ENCODE measurements around the gene BCL2. TPM values are rescaled to one million over a fixed set of nuclear protein-coding genes. Genes with fewer than 3 reads are reported as not detected.

Gene BCL2
- total RNA-seq, 2 experiments from 2014 or later = 102 to 109 TPM

Other genes starting within 250 kb of the BCL2 start
- gene KDSR, start 47.4 kb upstream of the BCL2 start, total RNA-seq = 10 to 100 TPM; 60.9 to 66.4 TPM
- 10 to 100 TPM; 72.4 to 77.0 TPM for gene VPS4B, start 102.7 kb upstream of the BCL2 start, total RNA-seq
- not detected for gene SERPINB5, start 157.2 kb upstream of the BCL2 start, total RNA-seq
- gene SERPINB12, start 222.6 kb upstream of the BCL2 start, total RNA-seq = not detected

All from activated CD4-positive, alpha-beta memory T cell treated with anti-CD3 and anti-CD28 coated beads, Interleukin-2, amount 10 ng/mL, durations not matched to agents 7 days and 5 days (primary cell).